ENCODE measurements around the gene ANKMY2.

ANKMY2 gene

GRCh38 chr7:16634271-16634738 is 11.2 kb downstream of the ANKMY2 start:
- no peaks in the 10 kb centered on the region for H3K9me2 ChIP-seq (replicated peaks; ENCODE audit: low read depth, low read length)
- no peaks in the 10 kb centered on the region for H3K27me3 ChIP-seq (ENCODE audit: insufficient read depth, low read length, poor library complexity, severe bottlenecking)
- H3K9ac ChIP-seq (ENCODE audit: low read depth, low read length, poor library complexity, severe bottlenecking) = no peak overlapping the region
- H3K36me3 ChIP-seq (ENCODE audit: insufficient read depth, low read length) = 0 out of 2 replicates have a peak, but pooled peaks cover 6% of the 10 kb centered on the region
- H2AFZ ChIP-seq (ENCODE audit: low read length) = no peak overlapping the region
- H3K9me3 ChIP-seq (ENCODE audit: insufficient read depth, low read depth, low read length) = no peaks in the 10 kb centered on the region
- peaks cover 8% of the 10 kb centered on the region for H3K4me1 ChIP-seq (ENCODE audit: insufficient read depth, low read length, poor library complexity, severe bottlenecking)
- TF ChIP-seq EZH2phosphoT487 (IDR thresholded peaks at IDR 0.05; ENCODE audit: borderline replicate concordance) = no peak
- no peak for TF ChIP-seq CTCF (conservative IDR thresholded peaks at IDR 0.05; ENCODE audit: low read length)
- H3K4me2 ChIP-seq (ENCODE audit: low read depth, low read length, poor library complexity, severe bottlenecking) = peak overlapping the region; percentile 21
- no peaks in the 10 kb centered on the region for H3F3A ChIP-seq (ENCODE audit: low read depth)
- no peak overlapping the region for H3K4me3 ChIP-seq (ENCODE audit: low read length, poor library complexity, severe bottlenecking)
- peaks cover 11% of the 10 kb centered on the region; the same call in 1 of the 2 replicates for H3K79me2 ChIP-seq (ENCODE audit: insufficient read depth, low read length)
- no peaks in the 10 kb centered on the region for H4K20me1 ChIP-seq (ENCODE audit: insufficient read depth, low read length, poor library complexity, severe bottlenecking)

- no peaks in the 10 kb centered on the region for H3K27me3 ChIP-seq (ENCODE audit: insufficient read depth, low read length, poor library complexity, severe bottlenecking)
- H2AFZ ChIP-seq (ENCODE audit: low read length) = no peak overlapping the region
- no peak overlapping the region for H3K4me2 ChIP-seq (ENCODE audit: low read depth, low read length, poor library complexity, severe bottlenecking)
- H3K4me3 ChIP-seq (ENCODE audit: low read length, poor library complexity, severe bottlenecking) = no peak overlapping the region
- peaks cover 8% of the 10 kb centered on the region; the same call in 1 of the 2 replicates for H3K36me3 ChIP-seq (ENCODE audit: insufficient read depth, low read length)
- peaks cover 8% of the 10 kb centered on the region for H3K4me1 ChIP-seq (ENCODE audit: insufficient read depth, low read length, poor library complexity, severe bottlenecking)
- no peaks in the 10 kb centered on the region for H3K9me3 ChIP-seq (ENCODE audit: insufficient read depth, low read depth, low read length)
- H4K20me1 ChIP-seq (ENCODE audit: insufficient read depth, low read length, poor library complexity, severe bottlenecking) = no peaks in the 10 kb centered on the region
- no peaks in the 10 kb centered on the region for H3K9me2 ChIP-seq (replicated peaks; ENCODE audit: low read depth, low read length)
- no peak overlapping the region for H3K9ac ChIP-seq (ENCODE audit: low read depth, low read length, poor library complexity, severe bottlenecking)
- no peaks in the 10 kb centered on the region for H3F3A ChIP-seq (ENCODE audit: low read depth)
- no peak for TF ChIP-seq CTCF (conservative IDR thresholded peaks at IDR 0.05; ENCODE audit: low read length)
- no peak for TF ChIP-seq EZH2phosphoT487 (IDR thresholded peaks at IDR 0.05; ENCODE audit: borderline replicate concordance)
- H3K79me2 ChIP-seq (ENCODE audit: insufficient read depth, low read length) = no peaks in the 10 kb centered on the region
Observed at GRCh38 chr7:16630654-16631053, 14.9 kb downstream of the ANKMY2 start.

GRCh38 chr7:16627236-16627635 is 18.3 kb downstream of the ANKMY2 start:
- no peaks in the 10 kb centered on the region for H3K9me2 ChIP-seq (replicated peaks; ENCODE audit: low read depth, low read length)
- H4K20me1 ChIP-seq (ENCODE audit: insufficient read depth, low read length, poor library complexity, severe bottlenecking) = no peaks in the 10 kb centered on the region
- no peaks in the 10 kb centered on the region for H3K4me1 ChIP-seq (ENCODE audit: insufficient read depth, low read length, poor library complexity, severe bottlenecking)
- no peak overlapping the region for H2AFZ ChIP-seq (ENCODE audit: low read length)
- no peaks in the 10 kb centered on the region for H3K9me3 ChIP-seq (ENCODE audit: insufficient read depth, low read depth, low read length)
- H3K9ac ChIP-seq (ENCODE audit: low read depth, low read length, poor library complexity, severe bottlenecking) = no peak overlapping the region
- H3K36me3 ChIP-seq (ENCODE audit: insufficient read depth, low read length) = peaks cover 32% of the 10 kb centered on the region; the same call in 1 of the 2 replicates
- no peaks in the 10 kb centered on the region for H3K27me3 ChIP-seq (ENCODE audit: insufficient read depth, low read length, poor library complexity, severe bottlenecking)
- H3F3A ChIP-seq (ENCODE audit: low read depth) = no peaks in the 10 kb centered on the region
- H3K4me3 ChIP-seq (ENCODE audit: low read length, poor library complexity, severe bottlenecking) = no peak overlapping the region
- no peaks in the 10 kb centered on the region for H3K79me2 ChIP-seq (ENCODE audit: insufficient read depth, low read length)
- H3K4me2 ChIP-seq (ENCODE audit: low read depth, low read length, poor library complexity, severe bottlenecking) = no peak overlapping the region
- TF ChIP-seq EZH2phosphoT487 (IDR thresholded peaks at IDR 0.05; ENCODE audit: borderline replicate concordance) (no peak), CTCF (conservative IDR thresholded peaks at IDR 0.05; ENCODE audit: low read length) (no peak)
